Glutamatergic neuron (in vitro differentiated cells): Measurements from ENCODE around the gene ZNF134. TPM values are rescaled to one million over a fixed set of nuclear protein-coding genes. Genes with fewer than 3 reads are reported as not detected.

ENCODE experiments used
- DNase-seq: peaks from one replicate; pipeline ENCODE4 v3.0.0; 2022
- H3K27ac Mint-ChIP-seq: one replicate; pipeline ENCODE4 v1.8.0; 2020; ENCODE audit warnings: mild to moderate bottlenecking, mixed read lengths, inconsistent platforms; ENCODE audit not compliant: unreplicated experiment
- H3K27me3 Mint-ChIP-seq: one replicate; pipeline ENCODE4 v1.8.0; 2020; ENCODE audit warnings: mild to moderate bottlenecking, moderate library complexity, mixed read lengths, inconsistent platforms; ENCODE audit not compliant: unreplicated experiment
- H3K36me3 Mint-ChIP-seq: one replicate; pipeline ENCODE4 v1.8.0; 2020; ENCODE audit warnings: mild to moderate bottlenecking, mixed read lengths, inconsistent platforms; ENCODE audit not compliant: unreplicated experiment
- H3K4me1 Mint-ChIP-seq: one replicate; pipeline ENCODE4 v1.8.0; 2020; ENCODE audit warnings: mild to moderate bottlenecking, low read depth, mixed read lengths, inconsistent platforms; ENCODE audit not compliant: unreplicated experiment
- H3K4me3 Mint-ChIP-seq: one replicate; pipeline ENCODE4 v1.8.0; 2020; ENCODE audit warnings: mild to moderate bottlenecking, mixed read lengths, inconsistent platforms; ENCODE audit not compliant: unreplicated experiment
- H3K9me3 Mint-ChIP-seq: one replicate; pipeline ENCODE4 v1.8.0; 2020; ENCODE audit warnings: mild to moderate bottlenecking, moderate library complexity, mixed read lengths, inconsistent platforms; ENCODE audit not compliant: unreplicated experiment
- CTCF ChIP-seq: fragments of 200-600 bp; sonication (generic); IDR thresholded peaks from one replicate; pipeline ENCODE4 v1.5.0; 2021; ENCODE audit not compliant: partially characterized antibody, unreplicated experiment
- total RNA-seq: library from RNA; stranded (reverse); fragmentation: NEBNext Ultra II Directional; extraction: Animal tissue kit (Norgen Biotek cat#: 25700); gene quantifications from one replicate; pipeline ENCODE4 v1.2.1, GENCODE V29; 2021; ENCODE audit not compliant: unreplicated experiment

Gene ZNF134
- total RNA-seq, 1 donor from 2014 or later, result 41.2 TPM

DNA sequence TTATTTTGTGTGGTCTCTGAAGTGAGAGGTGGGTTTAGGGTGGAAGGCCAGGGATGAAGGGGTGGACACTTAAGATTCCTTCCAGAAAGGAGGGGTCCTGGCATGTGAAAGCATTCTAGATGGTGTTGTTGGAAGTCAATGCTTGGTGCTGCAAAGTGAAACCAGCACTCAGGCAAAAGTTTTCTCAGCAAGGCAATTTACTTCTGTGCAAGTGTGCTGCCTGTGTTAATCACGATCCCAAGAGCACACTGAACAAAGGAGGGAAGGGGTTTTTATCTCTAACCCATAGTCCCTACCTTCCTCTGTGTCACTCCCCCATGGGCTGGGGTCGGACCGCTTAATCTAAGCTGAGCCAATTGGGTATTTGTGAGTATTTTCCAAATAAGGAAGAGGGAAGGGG, 1.3 kb downstream of the ZNF134 start:
- Mint-ChIP-seq H3K36me3 (peaks cover 54% of the 10 kb centered on the region), H3K9me3 (peaks cover 48% of the 10 kb centered on the region), H3K4me1 (peaks cover 10% of the 10 kb centered on the region), H3K4me3 (peak overlapping the region; percentile 98), H3K27ac (peak overlapping the region; percentile 92), H3K27me3 (peaks cover 6% of the 10 kb centered on the region)
- TF ChIP-seq CTCF, result no peak
- no peak for DNase-seq

- no peak for TF ChIP-seq CTCF
- H3K27ac Mint-ChIP-seq, result no peak overlapping the region
Measured at GRCh38 chr19:57620673-57621348, 6.8 kb downstream of the ZNF134 start.

DNA sequence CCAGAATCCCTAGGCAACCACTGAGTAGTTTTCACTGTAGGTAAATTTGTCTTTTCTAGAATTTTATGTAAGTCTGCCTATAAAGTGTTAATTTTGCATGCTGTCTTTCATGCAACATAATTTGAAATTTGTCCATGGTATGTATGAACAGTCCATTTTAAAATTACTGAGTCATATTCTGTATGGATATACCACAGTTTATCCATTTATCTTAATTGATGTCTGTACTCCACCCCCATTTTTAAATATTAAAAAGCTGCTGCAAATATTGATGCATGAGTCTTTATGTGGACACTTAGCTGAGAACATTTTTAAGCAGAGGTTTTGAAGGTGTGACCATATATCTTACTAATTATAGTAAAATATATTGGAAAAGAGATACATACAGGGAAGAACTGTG, 9.0 kb downstream of the ZNF134 start:
- H3K9me3 Mint-ChIP-seq, result peaks cover 43% of the 10 kb centered on the region
- H3K27me3 Mint-ChIP-seq, result peaks cover 2% of the 10 kb centered on the region
- no peak overlapping the region for H3K27ac Mint-ChIP-seq
- H3K4me3 Mint-ChIP-seq, result no peak overlapping the region
- H3K4me1 Mint-ChIP-seq, result no peaks in the 10 kb centered on the region
- no peak for DNase-seq
- no peak for TF ChIP-seq CTCF
- peaks cover 66% of the 10 kb centered on the region for H3K36me3 Mint-ChIP-seq

More at GRCh38 chr19:57620673-57621348, 6.8 kb downstream of the ZNF134 start:
- Mint-ChIP-seq H3K4me3 (no peak overlapping the region), H3K36me3 (peaks cover 82% of the 10 kb centered on the region), H3K4me1 (no peaks in the 10 kb centered on the region), H3K9me3 (peaks cover 58% of the 10 kb centered on the region), H3K27me3 (peaks cover 2% of the 10 kb centered on the region)
- no peak for DNase-seq

- DNase-seq, result peak; percentile 92
- no peak for TF ChIP-seq CTCF
- peak within 1 kb of the TSS; percentile 97 for H3K4me3 Mint-ChIP-seq
- peaks cover 17% of the 10 kb centered on the region for H3K36me3 Mint-ChIP-seq
- peaks cover 3% of the 10 kb centered on the region for H3K4me1 Mint-ChIP-seq
- H3K27ac Mint-ChIP-seq, result peak within 1 kb of the TSS; percentile 81
- peaks cover 5% of the 10 kb centered on the region for H3K27me3 Mint-ChIP-seq
- H3K9me3 Mint-ChIP-seq, result peaks cover 11% of the 10 kb centered on the region
Measured at GRCh38 chr19:57632987-57633831, 19.2 kb downstream of the ZNF134 start, which contains the start of gene ZNF211. ZNF211 (plus strand) TSS chr19:57633168; CDS start chr19:57633347, 179 bp downstream.

- DNase-seq, result no peak
- Mint-ChIP-seq H3K36me3 (peaks cover 22% of the 10 kb centered on the region), H3K9me3 (peaks cover 12% of the 10 kb centered on the region)
Measured at GRCh38 chr19:57633832-57634131, 19.7 kb downstream of the ZNF134 start.

More at GRCh38 chr19:57633832-57634131, 19.7 kb downstream of the ZNF134 start:
- Mint-ChIP-seq H3K4me1 (peaks cover 3% of the 10 kb centered on the region), H3K27ac (peak overlapping the region; percentile 80), H3K4me3 (peak overlapping the region; percentile 97), H3K27me3 (peaks cover 5% of the 10 kb centered on the region)
- TF ChIP-seq CTCF, result no peak
